HepG2 (cell line): ENCODE data around the gene SPATA21. TPM values are rescaled to one million over a fixed set of nuclear protein-coding genes. Genes with fewer than 3 reads are reported as not detected.

Experiments
- ATAC-seq: fragments of 200-7000 bp; cut with Tn5 transposase; 3 replicates; pipeline ENCODE4 v1.9.1; 2020; ENCODE audit warnings: mild to moderate bottlenecking, moderate library complexity
- BruUV-seq: library from RNA; stranded (reverse); fragments of 400-500 nt; replicated peaks from 2 replicates; lab custom pipeline; 2021; lab: Mats Ljungman, UMichigan
- CTCF ChIA-PET: fragments of 300-600 bp; formaldehyde crosslinking; extraction: SDS; loops from one replicate; lab custom pipeline; 2021; ENCODE audit warnings: low total read pairs, inconsistent platforms, low intra/inter-chr PET ratio; lab: Yijun Ruan, JAX
- POLR2A ChIA-PET: fragments of 350-600 bp; sonication (Branson Sonifier 250); formaldehyde crosslinking; loops from one replicate; lab custom pipeline; 2020; ENCODE audit warnings: antibody characterized with exemption, inconsistent platforms; lab: Yijun Ruan, JAX
- DNase-seq: peaks from one replicate; pipeline ENCODE4 v3.0.0-alpha.2; 2015; ENCODE audit warnings: low spot score
- FAIRE-seq: peaks from 3 replicates; lab custom pipeline; 2011; peaks lifted over from hg19 to GRCh38; lab: Jason Lieb, UNC
- H2AFZ ChIP-seq: one replicate; pipeline ENCODE4 v1.6.1; 2011; ENCODE audit warnings: low read length, inconsistent platforms
- H3K27ac ChIP-seq: fragments of 300-600 bp; 3 replicates; pipeline ENCODE4 v1.8.0; 2011; ENCODE audit warnings: mixed run types, mild to moderate bottlenecking, mixed read lengths, low read length, inconsistent platforms; ENCODE audit not compliant: insufficient read depth; ENCODE audit errors: extremely low read length
- H3K27me3 ChIP-seq, 2 experiments: fragments of 200-600 bp in 1 of 2; 2 replicates in 1 of 2; 3 replicates in 1 of 2; pipeline versions ENCODE4 v1.6.0 to v1.8.0; 2011; ENCODE audit warnings: low read length in 2 of 2, mild to moderate bottlenecking in 2 of 2, moderate library complexity in 2 of 2, inconsistent platforms in 1 of 2; ENCODE audit not compliant: insufficient read depth in 2 of 2, control insufficient read depth in 1 of 2
- H3K36me3 ChIP-seq, 2 experiments: fragments of 200-600 bp in 1 of 2; replicated peaks in 1 of 2; 2 replicates in 1 of 2; 3 replicates in 1 of 2; pipeline versions ENCODE4 v1.5.1 to v1.8.0; 2011; ENCODE audit warnings: low read length in 2 of 2, inconsistent platforms in 1 of 2; ENCODE audit not compliant: insufficient read depth in 2 of 2, control insufficient read depth in 1 of 2
- H3K4me1 ChIP-seq: 2 replicates; pipeline ENCODE4 v1.5.1; 2012; ENCODE audit warnings: low read length, inconsistent platforms; ENCODE audit not compliant: insufficient read depth
- H3K4me2 ChIP-seq: 2 replicates; pipeline ENCODE4 v1.6.0; 2011; ENCODE audit warnings: low read depth, low read length, inconsistent platforms
- H3K4me3 ChIP-seq, 3 experiments: fragments of 200-600 bp in 1 of 3; sonication (generic), shearing (Covaris generic) in 1 of 3; replicated peaks in 1 of 3; 2 replicates each; pipeline ENCODE4 v1.5.1; 2011 to 2016; ENCODE audit warnings: low read length in 3 of 3, inconsistent platforms in 2 of 3, low read depth in 2 of 3, mild to moderate bottlenecking in 2 of 3, control low read depth in 1 of 3, mixed read lengths in 1 of 3; ENCODE audit not compliant: insufficient read depth in 1 of 3
- H3K79me2 ChIP-seq: one replicate; pipeline ENCODE4 v1.6.1; 2011; ENCODE audit warnings: low read length, inconsistent platforms; ENCODE audit not compliant: insufficient read depth
- H3K9ac ChIP-seq: 2 replicates; pipeline ENCODE4 v1.6.0; 2011; ENCODE audit warnings: mild to moderate bottlenecking, low read depth, low read length, inconsistent platforms; ENCODE audit not compliant: insufficient read depth
- H3K9me3 ChIP-seq: 2 replicates; pipeline ENCODE4 v1.5.1; 2012; ENCODE audit warnings: mild to moderate bottlenecking, low read length
- H4K20me1 ChIP-seq: 2 replicates; pipeline ENCODE4 v1.6.0; 2011; ENCODE audit warnings: inconsistent platforms, mild to moderate bottlenecking, low read length, moderate library complexity; ENCODE audit not compliant: insufficient read depth
- CERS6 ChIP-seq: sonication (generic); formaldehyde crosslinking; IDR thresholded peaks from 2 replicates; pipeline ENCODE4 v1.5.0; 2020; ENCODE audit warnings: missing genetic modification reagents
- PBX3 ChIP-seq: sonication (generic); formaldehyde crosslinking; IDR thresholded peaks from 2 replicates; pipeline ENCODE4 v1.8.1; 2023; ENCODE audit warnings: missing genetic modification reagents, inconsistent platforms, borderline replicate concordance
- SAFB2 ChIP-seq: sonication (generic); formaldehyde crosslinking; IDR thresholded peaks from 2 replicates; pipeline ENCODE4 v1.5.1; 2020; ENCODE audit warnings: missing genetic modification reagents, low read depth, mild to moderate bottlenecking, borderline replicate concordance
- UBTF ChIP-seq: sonication (generic); formaldehyde crosslinking; IDR thresholded peaks from 2 replicates; pipeline ENCODE4 v1.4.0; 2020; ENCODE audit warnings: mild to moderate bottlenecking, missing genetic modification reagents
- WGBS: methylation state at CpG from one replicate; pipeline ENCODE4 v1.1.6; 2017; ENCODE audit warnings: low lambda C conversion rate; 5-methylcytosine and 5-hydroxymethylcytosine counted together
- in situ Hi-C: cut with HindIII; loops from 2 replicates; pipeline ENCODE4 v1.10.0; 2017; ENCODE audit warnings: low pct_unique_long_range_greater_than_20kb; ENCODE audit not compliant: extremely low pct_ligation_motif_present
- intact Hi-C: fragments of 100-400 bp; cut with micrococcal nuclease; formaldehyde crosslinking; loops from one replicate; pipeline ENCODE4 v1.10.0; 2022; ENCODE audit not compliant: unreplicated experiment
- polyA plus RNA-seq, 8 experiments: library from polyadenylated mRNA; depleted of rRNA in 3 of 8; stranded (reverse) in 7 of 8; unstranded in 1 of 8; fragments of >200 nt; fragmentation: Illumina TruSeq in 4 of 8; extraction: Trizol in 4 of 8; gene quantifications; 2 replicates each; pipeline versions ENCODE4 v1.2.1 to v1.2.3, GENCODE V29; 2011 to 2016; ENCODE audit warnings: low read depth in 4 of 8, missing spikeins in 1 of 8, mixed read lengths in 1 of 8; ENCODE audit not compliant: insufficient read depth in 1 of 8
- total RNA-seq, 5 experiments: library from RNA; depleted of rRNA; stranded (reverse); fragments of >200 nt; fragmentation: Illumina TruSeq; extraction: Trizol; gene quantifications; 2 replicates each; pipeline ENCODE4 v1.2.3, GENCODE V29; 2016; ENCODE audit warnings: low read depth in 1 of 5

SPATA21 gene
- total and polyA plus RNA-seq, 2 of the 13 experiments (the other 11 are each of a cell fraction or from before 2014, with no cell fraction given) = 0.80 to 1.4 TPM

- in situ Hi-C loops = no loop called here
- Histone ChIP-seq H3K27ac (no peak overlapping the region), H4K20me1 (no peaks in the 10 kb centered on the region), H3K4me3 (no peak overlapping the region), H3K4me1 (peaks cover 22% of the 10 kb centered on the region), H3K27me3 (no peaks in the 10 kb centered on the region; a peak in 1 of 5 replicates), H3K79me2 (peaks cover 17% of the 10 kb centered on the region), H3K4me2 (no peak overlapping the region), H2AFZ (no peak overlapping the region), H3K9me3 (no peaks in the 10 kb centered on the region)
- CTCF ChIA-PET = no interaction called here
- no peak for ATAC-seq
- FAIRE-seq = no peak
- POLR2A ChIA-PET = interaction anchor here (0.6 kb wide), 1 partner anchor 49 kb away, joined by 3 read pairs; no protein-coding TSS in a partner anchor
- intact Hi-C loops = no loop called here
- BruUV-seq = no TSS peak
- TF ChIP-seq PBX3 (CRISPR knock-in tag) (no peak), UBTF (CRISPR knock-in tag) (no peak), CERS6 (CRISPR knock-in tag) (no peak), SAFB2 (CRISPR knock-in tag) (no peak)
- TF ChIP-seq, all 625 proteins: peak for 0
- WGBS = 98% methylated on average over 2 of the region's 2 CpGs
- Histone ChIP-seq H3K36me3 (peaks cover 11 to 35% of the 10 kb centered on the region in 2 experiments; a peak in 4 of 5 replicates), H3K9ac (no peak overlapping the region)
- no peak for DNase-seq
Observed at GRCh38 chr1:16442941-16443340, 5.7 kb upstream of the SPATA21 start.
